Epithelial cell of esophagus (primary cell): ENCODE measurements around the gene LRRC1.

Experiments
- DNase-seq: peaks from one replicate; pipeline ENCODE4 v3.0.0; 2010; ENCODE audit warnings: low read depth
- H3K4me3 ChIP-seq: 2 replicates; pipeline ENCODE4 v1.5.1; 2011; ENCODE audit warnings: mild to moderate bottlenecking, low read length, control low read depth
- CTCF ChIP-seq: IDR thresholded peaks from 2 replicates; pipeline ENCODE4 v1.5.1; 2011; ENCODE audit warnings: low read depth, mild to moderate bottlenecking, low read length, control low read depth, inconsistent platforms; ENCODE audit not compliant: insufficient read depth; ENCODE audit errors: missing control alignments

The LRRC1 gene

GRCh38 chr6:53873922-53874321 is 79.1 kb downstream of the LRRC1 start:
- TF ChIP-seq CTCF, result no peak
- H3K4me3 ChIP-seq, result no peak overlapping the region
- DNase-seq, result peak; percentile 60

- TF ChIP-seq CTCF, result no peak
- DNase-seq, result no peak
- H3K4me3 ChIP-seq, result no peak overlapping the region
Observed at GRCh38 chr6:53874964-53875363, 80.2 kb downstream of the LRRC1 start.

- TF ChIP-seq CTCF, result no peak
- no peak overlapping the region for H3K4me3 ChIP-seq
- no peak for DNase-seq
Observed at GRCh38 chr6:53877151-53877550, 82.3 kb downstream of the LRRC1 start.

- TF ChIP-seq CTCF, result no peak
- no peak for DNase-seq
- no peak overlapping the region for H3K4me3 ChIP-seq
Observed at GRCh38 chr6:53878808-53879207, 84.0 kb downstream of the LRRC1 start.

GRCh38 chr6:53879608-53880007 is 84.8 kb downstream of the LRRC1 start:
- H3K4me3 ChIP-seq, result no peak overlapping the region
- no peak for TF ChIP-seq CTCF
- peak; percentile 65 for DNase-seq

- no peak for DNase-seq
- H3K4me3 ChIP-seq, result no peak overlapping the region
- TF ChIP-seq CTCF, result no peak
Observed at GRCh38 chr6:53887316-53887715, 92.5 kb downstream of the LRRC1 start.

GRCh38 chr6:53888931-53889330 is 94.1 kb downstream of the LRRC1 start:
- no peak overlapping the region for H3K4me3 ChIP-seq
- DNase-seq, result no peak
- TF ChIP-seq CTCF, result no peak
